HG03175 (cell line): ENCODE data around the gene IRX4.

Experiments
- ATAC-seq: cut with Tn5 transposase; IDR thresholded peaks from one replicate; pipeline ENCODE4 v1.9.1; 2021; ENCODE audit warnings: mild to moderate bottlenecking, moderate library complexity; ENCODE audit not compliant: unreplicated experiment

Gene IRX4

GRCh38 chr5:1892685-1893445 lies 10.1 kb upstream of the IRX4 start:
- ATAC-seq: no peak

DNA sequence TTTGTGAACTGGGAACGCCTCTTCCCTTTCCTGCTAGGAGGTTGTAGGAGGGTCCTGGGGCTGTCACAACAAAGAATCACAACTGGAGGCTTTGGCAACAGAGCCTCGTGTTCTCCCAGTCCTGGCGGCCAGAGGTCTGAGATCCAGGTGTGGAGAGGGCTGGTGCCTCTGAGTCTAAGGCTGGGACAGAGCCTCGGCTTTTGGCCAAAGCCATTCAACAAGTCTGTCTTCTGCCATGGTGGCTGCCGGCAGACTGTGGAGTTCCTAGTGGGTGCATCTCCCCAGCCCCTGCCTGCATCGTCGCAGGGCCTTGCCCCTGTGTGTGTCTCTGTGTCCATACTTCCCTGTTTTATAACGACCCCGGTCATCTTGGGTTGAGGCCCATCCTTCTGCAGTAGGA lies 9.5 kb upstream of the IRX4 start:
- no peak for ATAC-seq

- ATAC-seq: no peak
Measured at GRCh38 chr5:1891391-1891790, 8.7 kb upstream of the IRX4 start.

- no peak for ATAC-seq
Measured at GRCh38 chr5:1890296-1890695, 7.6 kb upstream of the IRX4 start.

GRCh38 chr5:1889321-1890065 lies 6.8 kb upstream of the IRX4 start:
- no peak for ATAC-seq

DNA sequence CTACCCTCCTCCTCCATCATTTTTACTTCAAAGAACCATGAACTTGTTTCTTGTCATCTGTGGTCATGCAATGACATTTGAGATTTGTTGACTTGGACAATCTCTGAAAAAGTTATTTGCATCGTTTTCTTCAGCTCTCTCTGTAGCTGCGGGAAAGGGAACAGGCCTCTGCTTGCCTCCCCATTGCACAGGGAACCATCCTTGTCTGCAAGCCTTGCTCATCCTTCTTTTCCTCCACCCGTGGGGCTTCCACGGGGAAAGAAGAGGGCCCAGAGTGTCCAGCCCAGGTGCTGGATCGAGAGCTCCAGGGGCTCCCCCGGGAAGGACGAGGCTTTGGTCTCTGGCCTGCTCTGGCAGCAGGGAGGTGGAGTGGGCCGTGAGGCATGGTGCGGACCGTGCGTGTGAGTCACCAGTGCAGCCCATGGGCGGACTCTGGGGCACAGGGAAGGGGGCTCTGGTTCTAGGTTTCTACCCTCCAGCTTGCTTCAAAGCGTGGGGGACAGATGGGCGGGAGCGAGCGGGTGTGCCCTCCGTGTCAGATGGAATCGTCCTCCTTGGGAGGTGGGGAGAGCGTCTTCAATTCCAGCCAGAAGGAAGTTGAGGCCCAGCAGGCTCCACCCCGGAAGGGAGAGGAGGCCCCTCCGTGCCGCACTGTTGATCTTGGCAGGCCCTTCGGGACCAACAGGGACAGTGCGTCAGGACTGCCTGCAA lies 6.0 kb upstream of the IRX4 start:
- ATAC-seq: no peak

DNA sequence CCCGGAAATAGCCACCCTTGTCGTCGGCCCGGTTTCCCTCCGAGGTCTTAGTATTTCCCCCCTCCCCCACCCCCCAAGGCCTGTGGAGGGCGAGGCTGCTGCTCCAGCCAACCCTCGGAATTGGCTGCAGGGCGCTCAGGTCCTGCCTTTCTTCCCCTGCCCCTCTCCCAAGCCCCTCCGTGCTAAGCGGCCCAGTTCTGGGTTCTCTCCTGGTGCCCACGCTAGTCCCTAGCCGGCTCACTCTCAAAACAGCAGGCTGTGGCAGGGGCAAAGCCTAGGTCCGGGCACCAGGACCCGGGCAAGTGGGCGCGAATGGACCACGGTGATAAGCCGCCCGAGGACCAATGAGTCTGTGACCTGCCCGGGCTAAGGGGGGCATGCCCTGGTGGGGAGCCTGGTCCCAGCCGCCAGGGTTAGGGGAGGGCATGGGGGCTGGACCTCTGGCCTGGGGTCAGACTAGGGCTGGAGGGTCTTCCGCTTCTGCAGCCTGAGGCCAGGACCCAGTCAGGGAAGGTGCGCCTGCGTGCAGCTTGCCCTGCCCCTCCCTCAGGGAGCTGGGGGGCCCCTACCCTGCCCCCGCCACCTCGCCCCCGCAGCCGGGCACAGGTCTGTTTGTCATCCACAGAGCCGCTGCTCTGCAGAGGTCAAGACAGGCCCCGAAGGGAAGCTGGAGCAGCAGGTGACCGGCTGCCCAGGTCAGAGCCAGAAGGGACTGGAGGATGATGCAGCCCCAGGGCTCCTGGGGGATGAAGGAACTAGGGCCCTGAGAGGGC lies 5.0 kb upstream of the IRX4 start:
- ATAC-seq: no peak

- no peak for ATAC-seq
Measured at GRCh38 chr5:1886846-1887587, 4.3 kb upstream of the IRX4 start.

DNA sequence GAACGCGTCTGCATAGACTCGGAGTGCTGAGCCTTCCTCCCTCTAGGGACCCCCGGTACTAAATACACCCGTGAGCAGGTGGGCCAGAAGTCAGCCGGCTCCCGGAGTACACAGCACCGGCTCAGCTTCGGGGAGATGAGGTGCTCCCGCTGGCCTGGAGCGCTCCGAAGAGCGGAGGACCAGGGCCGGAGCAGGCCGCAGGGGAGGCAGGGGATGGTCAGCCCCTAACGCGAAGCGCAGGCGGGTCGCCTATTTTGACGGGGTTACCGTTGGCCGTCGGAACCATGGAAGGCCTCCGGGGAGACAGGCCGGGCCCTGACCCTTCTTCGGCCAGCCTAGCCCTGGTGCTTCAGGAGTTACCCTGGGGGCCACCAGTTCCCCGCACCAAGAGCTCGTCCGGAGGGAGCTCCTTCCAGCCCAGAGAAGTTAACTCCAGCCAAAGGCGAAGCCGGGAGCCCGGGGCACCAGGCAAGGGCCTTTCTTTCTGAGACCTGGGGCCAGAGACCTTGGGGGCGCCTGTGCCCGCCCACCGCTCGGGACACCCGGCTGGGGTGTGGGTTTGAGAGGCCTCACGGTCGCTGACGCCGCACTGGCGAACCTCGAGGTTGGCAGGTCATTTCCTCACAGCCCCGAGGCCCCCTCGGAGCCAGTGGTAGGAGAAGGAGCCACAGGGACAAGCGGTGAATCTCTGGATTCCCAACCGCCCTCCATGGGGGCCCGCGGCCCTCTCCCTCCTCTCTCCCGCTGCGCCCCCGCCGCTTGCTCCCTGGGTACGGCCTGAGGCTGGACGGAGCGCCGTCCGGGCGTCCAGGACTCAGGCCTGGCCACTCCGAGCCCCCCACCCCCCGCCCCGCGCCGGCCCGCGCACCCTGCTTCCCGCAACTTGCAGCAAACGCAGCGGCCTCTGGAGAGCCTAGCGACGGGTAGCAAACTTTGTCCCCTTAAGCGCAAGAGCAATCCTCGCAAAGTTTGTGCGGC lies 3.4 kb upstream of the IRX4 start:
- no peak for ATAC-seq

- ATAC-seq: no peak
Measured at GRCh38 chr5:1885404-1885755, 2.7 kb upstream of the IRX4 start.

DNA sequence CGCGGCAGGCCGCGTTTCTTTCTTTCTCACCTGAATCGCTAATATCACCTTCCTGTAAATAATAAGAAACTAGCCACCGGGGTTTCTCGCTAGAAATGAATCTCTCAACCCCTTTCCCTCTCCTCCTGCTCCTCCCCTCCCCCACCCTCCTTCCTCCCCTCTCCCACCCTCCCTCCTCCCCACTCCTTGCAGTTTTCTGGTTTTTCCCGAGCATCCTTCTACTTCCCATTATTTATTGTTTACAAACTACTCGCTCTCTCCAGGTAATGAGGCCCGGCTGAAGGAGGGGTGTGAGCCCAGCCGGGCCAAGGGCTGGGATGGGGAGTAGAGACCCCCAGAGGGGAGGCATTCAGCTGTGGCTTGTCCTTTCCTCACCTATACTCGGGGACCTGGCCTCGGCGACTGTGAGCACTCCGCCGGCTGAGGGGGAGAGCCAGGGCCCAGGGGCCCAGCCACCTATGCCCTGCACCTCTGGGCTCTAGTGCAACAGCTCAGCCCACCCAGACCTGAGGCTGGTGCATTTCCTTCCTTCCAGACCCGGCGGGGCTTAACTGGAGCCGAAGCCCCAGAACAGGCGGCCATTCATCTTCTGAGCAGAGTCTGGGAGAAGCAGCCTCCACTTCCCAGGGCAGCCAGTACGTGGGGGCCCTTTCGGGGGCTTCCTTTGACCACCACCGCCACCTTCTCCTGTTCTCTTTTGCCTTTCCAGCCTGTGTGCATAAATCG lies 2.1 kb upstream of the IRX4 start:
- ATAC-seq: no peak

GRCh38 chr5:1883925-1884677 lies 1.4 kb upstream of the IRX4 start:
- ATAC-seq: no peak

- no peak for ATAC-seq
Measured at GRCh38 chr5:1883120-1883924, 597 bp upstream of the IRX4 start.

DNA sequence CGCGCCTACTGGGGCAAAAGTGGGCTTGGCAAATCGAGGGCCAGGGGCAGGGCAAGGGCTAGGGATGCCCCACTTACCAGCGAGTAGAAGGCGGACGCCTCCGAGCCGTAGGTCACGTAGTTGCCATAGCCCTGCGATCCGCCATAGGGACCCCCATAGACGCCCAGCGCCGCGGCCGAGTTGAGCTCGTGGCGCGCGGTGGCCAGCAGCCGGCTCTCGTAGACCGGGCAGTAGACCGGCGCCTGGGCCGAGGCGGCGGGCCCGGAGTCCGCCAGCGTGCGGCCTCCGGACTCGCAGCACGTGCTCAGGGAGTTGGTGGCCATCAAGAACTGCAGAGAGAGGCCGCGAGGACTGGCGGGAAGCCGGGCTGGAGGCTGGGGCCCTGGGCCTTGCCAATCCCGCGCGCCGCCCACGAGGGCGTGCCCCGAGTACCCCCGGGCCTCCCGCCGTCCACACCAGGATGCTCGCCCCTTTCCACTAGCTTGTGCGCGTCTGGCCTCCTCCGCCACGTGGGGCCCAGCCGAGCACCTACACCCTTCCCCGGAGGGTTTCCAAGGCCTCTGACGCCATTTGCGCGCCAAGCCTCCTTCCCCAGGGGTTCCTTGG lies 891 bp downstream of the IRX4 start:
- ATAC-seq: no peak

DNA sequence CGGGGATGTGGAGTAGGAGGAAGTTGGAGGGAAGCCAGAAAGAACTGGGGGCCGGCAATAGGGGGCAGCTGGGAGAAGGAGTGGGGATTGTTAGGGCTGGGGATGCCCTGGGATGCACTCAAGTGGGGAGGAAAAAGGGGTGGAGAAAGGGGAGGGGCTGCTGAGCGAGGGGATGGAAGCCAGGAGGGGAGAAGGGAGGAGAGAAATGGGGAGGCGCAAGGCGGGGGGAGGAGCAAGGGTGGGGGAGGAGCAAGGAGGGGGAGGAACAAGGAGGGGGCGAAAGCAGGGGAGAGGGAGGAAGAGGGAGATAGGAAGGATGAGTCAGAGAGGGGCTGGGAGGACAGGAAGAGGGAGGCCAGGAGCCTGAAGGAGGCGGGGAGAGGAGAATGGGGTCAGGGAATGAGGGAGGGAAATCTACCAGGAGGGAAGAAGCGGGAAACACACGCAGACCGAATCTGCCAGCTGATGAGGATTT lies 1.6 kb downstream of the IRX4 start:
- no peak for ATAC-seq

- ATAC-seq: no peak
Measured at GRCh38 chr5:1880377-1881025, 2.2 kb downstream of the IRX4 start.
